Measurements from ENCODE around the gene PHF14. TPM values are rescaled to one million over a fixed set of nuclear protein-coding genes. Genes with fewer than 3 reads are reported as not detected.

PHF14 gene
- total RNA-seq, 1 experiment from 2014 or later: 50.8 TPM

DNA sequence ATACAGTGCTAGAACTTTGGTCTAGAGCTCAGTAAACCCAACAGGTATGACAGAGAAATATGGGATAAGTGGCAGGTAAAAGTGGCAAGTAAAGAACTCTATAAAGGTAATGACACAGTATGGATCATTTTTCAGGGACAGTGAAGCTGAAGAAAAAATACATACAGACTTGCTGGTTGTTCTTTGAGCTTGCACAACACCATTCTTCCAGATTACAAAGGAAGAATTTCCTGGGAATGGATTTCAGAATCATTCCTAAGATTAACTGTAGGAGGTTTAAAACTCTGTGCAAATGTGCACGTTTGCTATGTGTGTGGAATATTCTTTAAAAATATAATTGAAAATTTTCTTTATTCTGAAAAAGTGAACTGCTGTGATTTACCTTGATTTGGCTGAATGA lies 36.0 kb downstream of the PHF14 start:
- Histone ChIP-seq H2AK5ac (ENCODE audit: insufficient read length, low read length) (no peak overlapping the region), H3K18ac (ENCODE audit: insufficient read length, low read depth, low read length) (no peak overlapping the region), H4K5ac (ENCODE audit: insufficient read length, low read depth, low read length) (no peak overlapping the region), H3K4ac (ENCODE audit: low read depth, low read length) (no peak overlapping the region), H2BK12ac (ENCODE audit: insufficient read length, low read depth, low read length) (no peak overlapping the region), H3K56ac (ENCODE audit: insufficient read length, low read depth, low read length) (no peak overlapping the region), H4K91ac (ENCODE audit: insufficient read length, low read depth, low read length) (no peak overlapping the region), H3K27ac (ENCODE audit: insufficient read length, low read depth, low read length) (no peak overlapping the region), H2BK5ac (ENCODE audit: insufficient read length, low read length) (no peak overlapping the region), H3K27me3 (ENCODE audit: insufficient read depth, low read length) (no peaks in the 10 kb centered on the region), H3K9ac (ENCODE audit: extremely low read depth, insufficient read length, low read length) (no peak overlapping the region), H2AFZ (ENCODE audit: low read length) (no peak overlapping the region), H4K8ac (replicated peaks; ENCODE audit: insufficient read length, low read depth, low read length) (no peak overlapping the region), H3K23ac (ENCODE audit: insufficient read length, low read depth, low read length) (no peak overlapping the region), H3K4me1 (ENCODE audit: insufficient read depth, low read length) (no peaks in the 10 kb centered on the region), H3K23me2 (ENCODE audit: insufficient read length, low read depth, low read length, poor library complexity, severe bottlenecking) (no peaks in the 10 kb centered on the region), H3K14ac (ENCODE audit: insufficient read depth, low read length) (no peak overlapping the region), H2BK120ac (ENCODE audit: low read depth, low read length, poor library complexity, severe bottlenecking) (no peak overlapping the region), H3K79me1 (ENCODE audit: insufficient read depth, low read depth, low read length, poor library complexity, severe bottlenecking) (peaks cover 13% of the 10 kb centered on the region), H2BK15ac (ENCODE audit: low read depth, low read length) (no peak overlapping the region), H3K79me2 (ENCODE audit: insufficient read depth, low read length) (peaks cover 2% of the 10 kb centered on the region; the same call in 1 of the 2 replicates), H3K9me3 (ENCODE audit: control insufficient read depth, low read depth, low read length) (no peaks in the 10 kb centered on the region), H3T11ph (ENCODE audit: low read length) (no peak overlapping the region), H2BK20ac (ENCODE audit: low read depth, low read length, poor library complexity, severe bottlenecking) (no peak overlapping the region), H3K4me2 (ENCODE audit: insufficient read depth, insufficient read length, low read length) (no peak overlapping the region), H4K20me1 (ENCODE audit: control insufficient read depth, insufficient read depth, insufficient read length) (no peaks in the 10 kb centered on the region)
- Mint-ChIP-seq H3K27me3 (ENCODE audit: low read depth) (no peaks in the 10 kb centered on the region), H3K9me3 (no peaks in the 10 kb centered on the region), H3K4me1 (no peaks in the 10 kb centered on the region), H3K36me3 (ENCODE audit: insufficient read depth in 1 of 3, low read depth in 3 of 3) (peaks cover 10 to 32% (median 23%) of the 10 kb centered on the region in 3 experiments; a peak in 6 of 7 replicates), H3K4me3 (no peak overlapping the region), H3K27ac (no peak overlapping the region)
- no peak for DNase-seq
- WGBS (ENCODE audit: extremely low coverage, insufficient read length, low lambda C conversion rate): no CpG with 5 or more reads among the region's 1 CpG
- no peak for TF ChIP-seq CTCF (conservative IDR thresholded peaks at IDR 0.05)

Data from H9 (cell line).